ENCODE measurements around the gene DIO3.

The DIO3 gene
- total RNA-seq, result 0 reads per million in 3 experiments

DNA sequence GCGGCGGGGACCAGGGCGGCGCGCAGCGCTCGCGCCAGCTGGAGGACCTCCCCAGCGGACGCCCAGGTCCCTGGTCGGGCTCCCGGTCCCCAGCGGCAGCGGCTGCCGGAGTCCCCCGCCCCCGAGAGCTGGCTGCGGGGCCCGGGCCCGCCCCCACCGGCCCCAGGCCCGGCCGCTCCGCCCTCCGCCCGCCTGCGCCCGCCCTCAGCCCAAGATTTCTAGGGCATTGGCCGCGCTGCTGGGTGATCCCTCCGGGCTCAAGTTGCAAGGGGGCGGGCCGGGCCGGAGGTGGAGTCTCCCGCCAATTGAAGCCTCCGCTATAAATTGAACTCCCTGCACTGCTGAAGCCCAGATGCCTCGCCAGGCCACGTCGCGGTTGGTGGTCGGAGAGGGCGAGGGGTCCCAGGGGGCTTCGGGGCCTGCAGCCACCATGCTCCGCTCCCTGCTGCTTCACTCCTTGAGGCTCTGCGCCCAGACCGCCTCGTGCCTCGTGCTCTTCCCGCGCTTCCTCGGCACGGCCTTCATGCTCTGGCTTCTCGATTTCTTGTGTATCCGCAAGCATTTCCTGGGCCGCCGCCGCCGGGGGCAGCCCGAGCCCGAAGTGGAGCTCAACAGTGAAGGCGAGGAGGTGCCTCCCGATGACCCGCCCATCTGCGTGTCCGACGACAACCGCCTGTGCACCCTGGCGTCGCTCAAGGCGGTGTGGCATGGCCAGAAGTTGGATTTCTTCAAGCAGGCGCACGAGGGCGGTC, at the start of gene DIO3:
Gene DIO3, plus strand, starts transcription at position 351 of the 752 bp plus-strand sequence.
- no peak for DNase-seq

DNA sequence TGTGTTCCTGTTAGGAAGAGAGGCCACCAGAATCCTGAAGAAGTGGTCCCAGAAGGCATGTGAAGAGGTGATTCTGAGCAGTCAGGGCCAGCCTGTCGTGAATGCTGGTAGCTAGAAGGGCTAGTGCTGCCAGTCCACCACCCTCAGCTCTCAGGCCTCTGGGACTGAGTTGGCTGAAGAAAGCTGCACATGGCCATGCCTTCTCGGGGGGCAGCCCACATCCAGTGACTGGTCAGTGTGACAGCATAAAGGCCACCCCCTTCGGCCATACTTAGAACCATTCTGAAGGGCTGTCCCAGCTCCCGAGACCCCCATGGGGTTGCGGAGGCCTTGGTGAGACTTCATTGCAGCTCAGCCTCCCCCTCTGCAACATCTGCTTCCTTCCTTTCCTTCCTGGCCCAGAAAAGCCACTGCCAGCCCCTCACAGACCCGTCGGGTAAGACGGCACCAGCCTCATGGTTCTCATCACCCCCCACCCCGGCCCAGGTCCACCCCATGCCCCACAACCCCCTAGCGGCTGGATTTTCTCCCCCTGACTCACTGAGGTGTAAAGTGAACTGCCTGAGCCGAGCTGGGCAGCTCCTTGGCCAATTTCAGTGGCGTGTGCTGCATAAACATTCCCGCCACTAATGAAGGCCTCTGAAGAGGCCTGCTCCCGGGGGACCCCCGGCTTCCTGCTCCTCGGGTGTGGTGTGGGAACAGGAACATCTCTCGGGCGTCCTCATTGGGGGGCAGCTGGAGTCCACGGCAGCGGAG, 49.5 kb upstream of the DIO3 start:
- no peak for DNase-seq

DNA sequence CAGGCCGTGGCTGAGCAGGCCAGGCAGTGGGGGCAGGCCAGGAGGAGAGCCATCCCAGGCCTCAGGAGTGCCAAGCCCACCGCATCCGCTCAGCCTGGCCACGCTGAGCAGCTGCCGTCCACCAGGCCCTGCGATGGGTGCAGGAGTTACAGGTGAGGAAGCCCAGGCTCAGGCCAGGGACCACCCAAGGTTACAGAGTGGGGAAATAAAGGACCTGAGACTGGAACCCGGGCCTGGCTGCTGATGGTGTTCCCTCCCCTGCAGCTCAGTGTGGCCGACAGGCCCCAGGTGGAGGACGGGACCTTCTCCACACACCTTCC, 49.0 kb upstream of the DIO3 start:
- DNase-seq, result no peak

DNA sequence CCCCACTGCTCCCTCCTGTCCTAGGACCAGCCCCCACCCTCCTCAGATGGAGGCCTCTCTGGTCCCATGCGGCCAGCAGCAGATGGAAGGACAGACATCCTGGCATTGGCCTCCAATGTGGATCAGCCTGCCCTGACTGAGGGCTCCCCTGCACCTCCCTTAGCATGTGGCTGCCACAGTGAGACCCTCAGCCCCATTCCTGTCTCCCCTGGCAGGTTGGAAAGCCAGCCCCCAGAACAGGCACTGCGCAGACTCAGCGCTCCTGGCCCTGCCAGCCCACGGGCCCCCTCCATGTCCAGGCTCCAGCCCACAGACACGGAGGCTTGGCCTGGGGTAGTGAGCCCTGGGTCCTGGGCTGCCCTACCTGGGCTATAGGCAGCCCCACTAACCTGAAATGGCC, 47.2 kb upstream of the DIO3 start:
- DNase-seq, result no peak

DNA sequence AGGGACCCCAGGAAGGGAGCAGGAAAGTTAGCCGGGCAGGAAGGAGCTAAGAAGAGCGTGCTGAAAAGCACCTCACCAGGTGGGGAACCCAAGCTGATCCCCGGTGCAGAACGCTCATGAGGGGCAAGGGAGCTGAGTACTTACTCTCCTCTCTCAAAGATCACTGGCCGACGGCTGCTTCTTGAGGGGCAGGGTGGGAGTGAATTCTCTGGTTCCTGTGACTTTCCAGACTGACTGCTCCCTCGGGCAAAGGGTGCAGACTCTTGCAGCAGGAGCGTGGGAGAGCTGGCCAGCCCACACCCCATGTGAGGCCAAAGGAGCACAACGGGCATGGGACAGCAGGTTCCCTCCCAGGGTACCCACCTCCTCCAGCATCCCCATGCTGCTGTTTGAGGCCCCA, 44.9 kb upstream of the DIO3 start:
- no peak for DNase-seq

DNA sequence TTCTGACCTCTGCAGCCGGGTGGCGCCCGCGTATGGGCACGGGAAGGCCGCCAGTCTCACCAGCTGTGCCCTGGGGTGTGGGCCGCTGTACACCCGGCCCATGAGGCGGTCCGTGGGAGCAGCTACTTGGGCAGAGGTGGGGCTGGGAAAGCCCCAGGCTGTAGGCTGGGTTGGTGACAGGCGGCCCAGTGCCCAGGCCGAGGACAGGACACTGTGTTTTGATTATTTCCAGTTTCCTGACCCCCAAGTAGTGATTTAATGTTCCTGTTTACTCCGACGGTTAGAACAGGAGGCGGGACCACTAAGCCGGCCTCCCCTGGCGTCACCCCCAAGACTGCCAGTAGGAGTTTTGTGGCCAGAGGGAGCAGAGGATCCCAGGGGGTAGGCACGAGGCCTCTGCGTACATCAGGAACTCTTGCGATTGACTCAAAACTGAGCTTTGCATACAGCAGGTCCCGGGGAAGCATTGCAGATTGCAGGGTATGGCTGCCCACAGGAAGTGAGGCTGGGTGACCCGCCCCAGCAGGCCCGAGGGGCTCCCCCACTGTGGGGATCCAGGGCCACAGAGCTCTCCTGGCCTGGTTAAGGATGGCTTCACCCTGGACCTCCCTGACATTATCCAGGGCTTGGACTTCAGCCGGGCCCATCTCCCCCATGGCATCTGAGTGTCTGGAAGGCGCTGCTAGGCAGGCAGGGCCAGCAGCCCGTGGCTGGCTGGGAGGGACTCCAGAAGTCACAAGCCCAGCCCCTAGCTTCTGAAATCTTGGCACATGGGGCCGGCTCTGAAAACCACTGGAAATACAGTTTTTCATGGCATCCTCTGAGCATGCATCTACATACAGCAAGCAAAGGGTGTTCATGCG, 42.5 kb upstream of the DIO3 start:
- DNase-seq, result no peak

DNA sequence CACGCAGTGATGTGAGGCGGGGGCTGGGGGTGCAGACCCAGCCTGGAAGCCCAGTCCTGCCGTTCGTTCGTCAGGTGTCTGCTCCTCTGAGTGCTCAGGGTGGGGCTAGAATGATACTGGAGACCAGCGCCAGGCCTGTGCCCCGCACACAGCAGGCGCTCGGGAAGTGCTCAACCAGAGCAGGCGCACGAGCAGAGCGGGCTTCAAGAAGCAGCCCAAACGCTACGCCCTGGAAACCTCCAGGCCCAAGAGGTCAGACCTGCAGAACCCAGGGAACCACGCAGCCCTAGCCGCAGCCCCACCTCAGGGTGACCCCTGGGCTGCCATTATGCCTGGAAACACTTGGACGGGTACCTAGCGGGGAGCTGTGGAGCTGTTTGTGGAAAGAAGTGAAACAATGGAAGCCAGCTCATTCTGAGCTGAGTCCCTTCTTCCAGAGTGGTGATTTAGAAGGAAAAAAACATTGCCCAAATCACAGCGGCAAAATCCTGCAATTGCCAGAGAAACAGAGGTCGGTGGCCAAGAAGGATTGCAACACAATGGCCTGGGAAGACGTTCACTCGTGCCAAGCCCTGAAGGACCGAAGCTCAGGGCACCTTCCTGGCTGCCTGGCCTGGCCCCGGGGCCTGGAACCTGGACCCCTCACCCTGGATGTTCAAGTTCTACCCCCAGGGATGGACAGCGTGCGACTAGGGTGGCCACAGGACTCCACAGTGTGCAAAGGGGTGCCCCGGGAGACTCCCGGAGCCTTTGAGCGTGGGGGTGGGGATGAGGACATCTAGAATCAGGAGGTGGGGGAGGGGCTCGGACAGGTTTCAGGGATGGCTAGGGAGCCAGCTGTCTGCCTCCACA, 40.4 kb upstream of the DIO3 start:
- no peak for DNase-seq

DNA sequence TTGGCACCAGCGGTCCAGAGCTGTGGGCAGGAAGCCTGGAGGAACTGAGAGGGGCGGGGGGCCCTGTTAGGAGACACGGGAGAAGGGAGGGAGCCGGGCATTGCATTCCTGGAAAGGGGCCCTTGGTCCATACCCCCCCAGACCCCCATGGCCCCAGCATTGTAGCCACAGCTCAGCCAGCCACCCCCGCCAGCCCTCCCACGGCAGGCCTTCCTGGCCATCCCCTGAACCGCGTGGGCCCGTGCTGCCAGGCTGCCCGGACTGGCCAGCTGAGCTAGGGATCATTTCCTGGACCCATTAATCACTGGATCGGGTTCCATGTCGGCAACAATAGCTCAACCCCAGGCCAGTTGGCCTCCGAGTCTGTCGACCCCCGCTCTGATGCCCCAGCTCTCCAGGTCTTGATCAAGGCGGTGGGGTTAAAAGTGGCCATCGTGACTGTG, 39.8 kb upstream of the DIO3 start:
- DNase-seq, result no peak

DNA sequence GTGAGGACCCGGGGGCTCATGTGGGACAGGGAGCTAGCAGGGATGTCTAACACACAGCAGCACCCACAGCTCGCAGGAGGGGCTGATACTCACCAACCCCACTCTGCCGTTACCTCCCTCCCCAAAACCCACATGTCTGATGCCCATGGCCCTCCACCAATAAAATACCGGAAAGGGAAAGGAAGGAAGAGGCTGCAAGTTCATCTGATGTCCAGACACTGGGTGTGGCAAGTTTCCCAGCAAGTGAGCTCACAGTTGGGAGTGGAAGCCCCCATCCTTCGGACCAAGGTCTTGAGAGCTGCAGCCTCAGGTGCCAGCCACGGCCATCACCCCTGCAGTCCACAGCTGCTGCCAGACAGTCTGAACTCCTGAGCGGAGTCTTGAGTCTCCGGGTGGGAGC, 39.3 kb upstream of the DIO3 start:
- DNase-seq, result no peak

DNA sequence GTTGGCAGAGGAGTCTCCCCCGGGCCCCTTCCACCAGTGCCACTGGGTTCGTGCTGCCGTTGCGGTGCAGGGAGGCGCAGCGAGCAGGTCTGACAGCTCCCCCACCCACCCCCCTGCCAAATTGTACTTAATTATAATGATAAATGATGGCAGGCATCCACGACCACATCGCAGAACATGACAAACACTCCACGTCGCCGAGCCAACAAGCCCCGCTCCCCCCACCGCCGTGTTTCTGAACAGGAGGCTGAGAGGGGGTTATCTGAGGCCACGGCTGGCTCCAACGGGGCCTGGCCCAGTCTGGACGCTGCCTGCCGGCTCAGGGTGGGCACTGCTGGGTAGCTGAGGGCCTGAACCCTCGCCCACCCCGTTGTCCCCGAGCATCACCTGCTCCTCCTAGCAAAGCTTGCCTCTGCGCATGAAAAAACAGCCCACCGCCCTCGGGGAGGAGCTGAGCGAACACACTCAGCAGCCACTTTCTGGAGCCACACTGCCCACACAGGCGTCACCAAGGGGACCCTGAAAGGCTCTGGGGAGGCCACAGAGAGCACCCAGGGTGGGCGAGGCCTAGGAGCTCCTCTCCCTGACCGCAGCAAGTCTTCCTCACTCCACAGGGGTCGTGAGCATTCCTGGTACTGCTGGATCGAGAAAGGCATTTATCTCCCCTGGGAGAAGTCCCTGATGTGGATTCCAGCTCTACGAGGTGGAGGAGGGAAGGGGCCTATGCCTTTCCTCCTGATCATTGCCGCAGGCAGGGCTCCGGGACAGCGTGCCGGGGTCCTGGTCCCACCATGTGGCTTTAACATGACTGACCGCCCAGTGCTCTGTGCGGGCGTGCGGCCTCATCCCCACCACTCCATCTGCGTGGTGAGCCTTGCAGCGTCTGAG, 35.4 kb upstream of the DIO3 start:
- no peak for DNase-seq

DNA sequence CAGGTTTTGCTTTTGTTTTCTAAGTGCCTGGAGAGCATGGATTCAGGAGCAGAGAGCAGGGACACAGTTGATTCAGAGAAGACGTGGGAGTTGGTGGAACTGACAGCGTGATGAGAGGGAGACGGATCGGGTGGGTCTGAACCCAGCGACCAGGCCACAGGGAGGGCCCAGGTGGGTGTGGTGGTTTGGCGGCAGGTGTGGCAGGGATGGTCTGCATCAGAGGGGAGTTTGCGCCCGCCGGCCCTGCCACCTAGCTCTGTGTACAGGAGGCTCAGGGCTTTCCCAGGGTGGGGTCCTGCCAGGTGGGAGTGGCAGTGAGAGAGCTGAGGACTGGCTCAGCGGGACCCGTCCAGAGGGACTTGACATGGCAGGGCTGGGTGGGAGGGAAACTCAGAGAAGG, 33.3 kb upstream of the DIO3 start:
- no peak for DNase-seq

DNA sequence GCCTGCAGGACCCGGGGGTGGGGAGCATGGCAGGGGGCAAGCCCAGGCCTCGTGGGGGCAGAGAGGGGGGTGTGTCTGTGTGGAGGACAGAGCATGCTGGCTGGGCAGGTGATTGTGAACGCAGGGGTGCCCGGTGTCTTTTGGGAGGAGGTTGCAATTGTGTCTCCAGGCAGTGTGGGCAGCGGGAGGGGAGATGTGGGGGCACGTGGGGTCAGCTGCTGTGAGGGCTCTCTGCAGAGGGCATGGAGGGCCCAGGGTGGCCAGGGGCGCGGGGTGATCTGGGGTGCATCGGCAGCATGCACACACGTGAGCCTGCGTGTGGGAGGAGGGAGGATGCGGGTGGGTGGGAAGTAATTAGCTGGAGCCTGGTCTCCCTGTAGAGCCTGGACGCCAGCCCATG, 32.2 kb upstream of the DIO3 start:
- no peak for DNase-seq

DNA sequence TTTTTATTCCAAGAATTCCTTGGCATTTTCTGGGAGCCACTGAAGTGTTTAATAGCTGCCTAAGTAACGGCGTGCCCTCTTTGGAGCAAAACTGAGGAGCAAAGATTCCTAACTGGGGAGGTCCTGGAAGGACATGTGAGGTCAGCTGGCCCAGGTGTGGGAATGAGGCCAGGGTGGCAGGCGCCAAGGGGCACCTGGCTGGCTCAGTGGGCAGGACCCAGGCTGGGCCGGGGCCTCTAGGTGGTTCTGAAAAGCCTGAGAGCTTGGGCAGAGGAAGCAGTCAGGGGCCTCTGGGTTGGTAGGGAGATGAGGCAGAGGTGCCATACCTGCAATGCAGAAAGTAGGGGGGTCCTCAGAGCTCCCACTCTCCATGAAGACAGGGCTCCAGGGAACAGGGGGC, 27.1 kb upstream of the DIO3 start:
- DNase-seq, result no peak

DNA sequence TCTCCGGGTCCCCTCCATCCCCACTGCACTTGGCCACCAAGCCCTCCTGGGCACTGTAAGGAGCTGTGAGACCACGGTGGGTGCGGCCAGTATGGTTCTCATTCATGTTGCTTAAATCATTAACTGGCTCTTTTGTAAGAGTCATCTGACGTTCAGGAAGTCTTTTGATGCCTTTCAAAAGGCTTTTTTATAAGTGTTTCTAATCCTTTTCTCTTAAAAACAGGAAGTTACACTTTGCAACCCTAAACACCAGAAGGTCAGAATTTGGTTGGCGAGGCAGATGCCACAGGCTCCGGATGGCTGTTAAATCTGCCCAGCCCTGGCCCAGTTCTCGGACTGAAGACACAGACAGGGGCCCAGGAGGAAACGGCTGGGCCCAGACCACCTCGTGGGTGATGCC, 26.1 kb upstream of the DIO3 start:
- no peak for DNase-seq

DNA sequence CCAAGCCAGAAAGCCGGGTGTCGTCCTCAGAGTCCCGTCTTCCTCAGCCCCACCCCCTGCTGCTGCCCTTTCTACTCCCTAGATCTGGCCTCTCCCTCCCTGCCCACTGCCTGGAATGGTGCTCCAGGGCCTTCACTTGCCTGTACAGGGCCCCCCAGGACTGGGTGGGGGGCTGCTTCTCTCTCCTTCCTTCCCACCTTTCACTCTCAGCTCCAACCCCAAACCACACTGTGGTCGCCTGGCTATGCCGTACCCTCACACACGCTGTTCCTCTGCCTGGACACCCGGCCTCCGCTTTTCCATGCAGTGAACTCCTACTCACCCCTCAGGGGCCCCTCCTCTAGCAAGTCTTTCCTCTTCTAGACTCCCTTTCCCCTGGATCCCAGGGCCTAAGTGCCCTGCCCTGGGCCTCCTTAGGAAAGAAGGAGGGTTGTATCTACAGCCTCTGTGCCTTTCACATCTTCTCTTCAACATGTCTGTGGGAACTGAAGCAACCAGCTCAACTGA, 25.5 kb upstream of the DIO3 start:
- no peak for DNase-seq

DNA sequence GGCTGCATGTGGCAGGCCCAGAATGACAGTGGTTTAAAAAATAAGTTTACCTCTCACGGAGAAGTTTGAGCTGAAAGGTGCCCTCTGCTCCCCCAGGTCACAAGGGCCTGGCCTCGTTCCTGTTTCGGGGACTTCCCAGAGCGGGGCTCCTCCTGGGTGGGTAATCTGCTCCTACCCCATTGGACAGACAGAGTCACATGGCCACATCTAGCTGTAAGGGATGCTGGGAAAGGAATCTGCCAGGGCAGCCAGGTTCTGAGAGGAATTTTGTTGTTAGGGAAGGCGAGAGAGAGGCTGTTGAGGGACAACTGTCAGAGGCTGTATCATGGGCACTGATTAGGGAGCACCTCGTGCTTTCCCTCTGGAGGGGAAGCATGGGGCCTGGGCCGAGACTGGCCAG, 24.0 kb upstream of the DIO3 start:
- no peak for DNase-seq

DNA sequence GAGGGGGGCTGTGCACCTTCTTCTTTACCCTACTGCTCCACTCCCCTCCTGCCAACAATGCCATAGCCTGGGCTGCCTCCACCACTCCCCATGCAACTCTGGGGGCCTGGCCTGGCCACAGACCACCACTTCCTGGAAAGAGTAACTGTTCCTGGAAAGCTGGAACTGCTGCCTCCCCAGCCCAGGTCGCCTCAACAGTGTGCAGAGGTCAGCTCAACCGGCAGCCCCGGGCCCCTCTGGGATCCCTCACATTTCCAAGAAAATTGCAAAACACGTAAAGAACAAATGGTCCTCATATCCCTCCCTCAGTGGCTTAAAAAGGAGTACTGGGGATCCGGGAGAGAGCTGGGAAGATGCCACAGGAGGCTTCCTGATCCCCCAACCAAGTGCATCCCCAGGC, 22.4 kb upstream of the DIO3 start:
- DNase-seq, result no peak

DNA sequence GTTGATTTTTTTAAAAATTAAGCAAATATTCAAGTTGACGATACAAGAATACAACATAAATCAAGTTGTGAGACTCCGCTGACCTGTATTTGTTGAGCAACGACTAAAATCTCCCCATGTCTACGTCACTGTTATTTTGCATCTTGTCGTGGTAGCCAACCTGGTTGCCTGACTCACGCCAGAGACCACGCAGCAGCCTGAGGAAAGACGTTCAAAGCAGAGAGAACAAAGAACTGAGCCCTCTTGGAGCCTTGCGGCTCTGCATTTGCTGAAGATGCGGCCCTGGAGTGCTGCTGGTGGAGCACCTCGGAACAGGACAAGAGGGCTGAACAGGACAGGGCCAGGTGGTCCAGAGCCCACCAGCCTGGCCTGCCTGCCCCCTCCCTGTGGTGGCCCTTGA, 21.4 kb upstream of the DIO3 start:
- no peak for DNase-seq

DNA sequence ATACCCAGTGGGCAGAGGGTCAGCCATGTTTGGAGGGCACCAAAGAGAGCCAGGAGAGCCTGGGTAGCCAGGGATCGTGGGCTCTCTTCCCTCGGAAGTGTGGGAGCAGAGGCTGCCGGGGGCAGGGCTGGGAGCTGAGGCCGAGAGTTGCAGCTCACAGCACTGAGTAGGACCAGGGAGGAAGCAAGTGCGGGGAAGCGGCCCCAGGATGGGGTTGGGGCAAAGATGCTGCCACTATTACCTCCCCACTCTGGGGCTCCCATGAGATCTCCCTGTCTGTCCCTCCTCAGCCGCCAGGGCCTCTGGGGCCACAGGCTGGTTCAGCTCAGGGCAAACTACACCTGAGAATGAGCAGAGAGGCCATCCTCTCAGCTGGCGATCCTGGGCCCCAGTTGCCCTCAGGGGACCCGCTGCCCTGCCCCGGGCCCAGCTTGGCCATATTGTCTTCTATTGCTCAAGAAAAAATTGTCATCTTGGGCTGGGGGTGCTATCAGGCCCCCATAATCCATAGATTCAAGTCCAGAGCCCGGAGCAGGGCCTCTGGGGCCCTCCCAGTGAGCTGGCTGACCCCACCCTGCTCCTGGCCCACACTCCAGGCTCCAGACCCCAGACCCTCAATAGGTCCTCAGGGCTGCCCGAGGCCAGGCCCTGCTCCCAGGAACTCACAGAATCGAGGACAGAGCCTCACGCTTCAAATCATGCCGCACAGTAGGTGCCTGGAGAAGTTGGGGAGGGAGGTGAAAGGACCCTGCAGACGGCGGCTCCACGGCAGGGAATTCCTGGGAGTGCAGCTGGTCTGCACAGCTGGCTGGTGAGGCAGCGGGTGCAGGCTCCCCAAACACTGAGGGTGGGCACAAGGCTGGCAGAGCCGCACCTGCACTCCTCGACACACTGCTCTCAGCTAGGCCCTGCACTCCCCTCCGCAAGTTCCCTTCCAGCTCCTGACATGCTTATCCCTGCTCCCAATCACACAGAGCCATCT, 20.5 kb upstream of the DIO3 start:
- DNase-seq, result no peak

DNA sequence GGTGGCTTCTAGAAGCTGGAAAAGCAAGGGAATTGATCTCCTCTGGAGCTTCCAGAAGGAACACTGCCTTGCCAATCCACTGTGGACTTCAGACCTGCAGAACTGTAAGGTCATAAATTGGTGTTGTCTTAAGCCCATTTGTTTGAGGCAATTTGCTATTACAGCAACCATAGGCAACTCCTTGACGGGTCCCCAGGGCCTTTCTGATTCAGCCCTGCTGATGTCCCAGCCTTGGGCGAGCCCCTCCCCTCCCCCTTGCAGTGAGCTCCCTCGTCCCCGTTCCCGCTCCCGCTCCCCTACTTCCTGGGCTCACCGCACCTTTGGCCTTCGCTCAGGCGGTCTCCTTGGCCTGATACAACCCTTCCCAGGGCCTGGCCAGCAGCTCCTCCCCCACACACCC, 18.9 kb upstream of the DIO3 start:
- no peak for DNase-seq
